Measurements from ENCODE around the gene KLRF2. TPM values are rescaled to one million over a fixed set of nuclear protein-coding genes. Genes with fewer than 3 reads are reported as not detected.

Gene KLRF2
- polyA plus RNA-seq, 5 donors = not detected

GRCh38 chr12:9883175-9883574 lies 1.9 kb downstream of the KLRF2 start:
- no peak for DNase-seq

DNA sequence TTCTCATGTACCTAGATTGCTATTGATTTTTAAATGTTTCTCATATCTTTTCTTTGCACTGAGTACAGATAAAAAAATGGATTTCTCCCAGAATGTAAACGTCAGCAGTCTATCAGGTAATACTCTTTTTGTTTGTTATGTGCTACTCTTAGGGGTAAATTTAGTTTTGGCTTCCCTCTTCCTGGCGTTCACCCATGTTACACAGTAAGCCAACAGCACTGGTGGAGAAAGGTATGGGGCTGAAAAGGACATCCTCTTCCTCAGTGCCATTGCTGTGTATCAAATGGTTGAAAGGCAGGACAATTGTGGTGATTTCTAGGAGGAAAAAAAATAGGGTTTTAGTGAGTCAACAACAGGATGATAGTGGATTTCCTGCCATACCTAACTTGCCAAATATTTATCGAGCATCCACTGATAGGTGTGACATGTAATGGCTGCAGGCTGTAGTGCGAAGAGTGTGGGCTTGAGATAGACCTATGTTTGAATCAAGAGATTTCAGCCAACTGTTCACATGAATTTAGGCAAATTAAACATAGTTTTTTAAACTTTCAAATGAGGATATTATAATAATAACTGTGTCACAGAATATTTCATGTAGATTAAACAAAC lies 7.5 kb downstream of the KLRF2 start:
- no peak for DNase-seq

DNA sequence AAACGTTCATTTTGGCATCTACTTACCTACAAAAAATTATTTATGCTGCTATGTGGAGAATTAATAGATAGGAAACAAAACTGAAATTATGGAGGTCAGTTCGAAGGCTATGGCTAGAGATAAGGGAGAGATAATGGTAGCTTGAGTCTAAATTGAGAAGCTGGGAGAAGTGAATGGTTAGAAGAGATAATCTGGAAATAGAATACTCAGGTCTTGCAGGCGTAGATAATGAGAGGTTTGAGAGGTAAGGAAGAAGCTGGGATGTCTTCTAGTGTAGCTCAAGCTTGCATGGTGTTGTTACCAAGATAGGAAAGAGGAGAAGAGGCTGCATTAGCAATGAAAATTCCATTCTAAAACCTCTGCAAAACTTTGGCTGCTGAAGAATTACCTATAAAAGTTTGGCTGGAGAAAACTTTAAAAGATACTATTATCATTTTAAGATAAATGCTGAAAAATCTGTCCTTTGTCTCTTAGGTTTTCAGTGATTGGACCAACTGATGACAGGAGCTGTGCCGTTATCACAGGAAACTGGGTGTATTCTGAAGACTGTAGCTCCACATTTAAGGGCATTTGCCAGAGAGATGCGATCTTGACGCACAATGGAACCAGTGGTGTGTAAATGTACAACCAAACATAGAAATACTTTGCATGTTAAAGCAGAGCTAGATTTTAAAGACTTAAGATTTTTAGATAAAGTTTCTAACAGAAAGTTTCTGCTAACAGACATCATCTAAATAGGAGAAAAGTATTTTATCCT lies 14.1 kb downstream of the KLRF2 start:
- DNase-seq = no peak

DNA sequence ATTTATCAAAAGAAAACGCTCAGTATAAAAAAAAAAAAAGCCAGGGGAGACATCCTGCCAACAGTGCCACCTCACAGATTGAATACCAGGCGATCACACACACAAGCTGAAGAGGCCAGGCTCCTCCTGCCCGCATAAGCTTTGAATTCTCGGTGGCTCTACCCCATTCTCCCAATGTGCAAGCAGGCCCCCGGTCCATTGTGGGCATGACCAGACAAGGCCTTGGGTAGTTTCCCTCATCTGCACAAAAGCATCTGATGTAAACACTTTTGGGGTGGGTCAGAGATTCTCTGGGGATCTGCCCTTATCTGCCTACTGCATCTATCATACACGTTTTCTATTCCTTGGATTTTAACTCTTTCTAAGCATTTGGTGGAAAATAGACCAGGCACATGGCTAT lies 16.2 kb downstream of the KLRF2 start:
- no peak for DNase-seq

DNA sequence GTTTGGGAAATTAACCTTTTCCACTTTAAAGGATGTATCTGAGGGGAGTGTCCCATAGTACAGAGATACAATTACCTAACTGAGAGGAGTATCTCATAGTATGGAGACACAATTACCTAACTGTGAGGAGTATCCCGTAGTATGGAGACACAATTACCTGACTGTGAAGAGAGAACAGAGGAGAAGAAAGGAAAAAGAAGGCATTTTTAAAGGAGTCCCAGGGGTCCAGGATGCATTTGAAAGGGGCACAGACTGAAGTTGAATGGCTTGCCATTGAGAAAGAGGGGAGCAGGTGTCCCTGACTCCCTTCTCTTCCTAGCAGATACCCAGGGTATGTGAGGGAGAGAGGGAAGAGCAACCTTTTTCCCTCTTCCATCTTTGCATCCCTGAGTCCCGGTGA lies 17.9 kb downstream of the KLRF2 start:
- no peak for DNase-seq

GRCh38 chr12:9900930-9901329 lies 19.6 kb downstream of the KLRF2 start:
- DNase-seq = no peak

DNA sequence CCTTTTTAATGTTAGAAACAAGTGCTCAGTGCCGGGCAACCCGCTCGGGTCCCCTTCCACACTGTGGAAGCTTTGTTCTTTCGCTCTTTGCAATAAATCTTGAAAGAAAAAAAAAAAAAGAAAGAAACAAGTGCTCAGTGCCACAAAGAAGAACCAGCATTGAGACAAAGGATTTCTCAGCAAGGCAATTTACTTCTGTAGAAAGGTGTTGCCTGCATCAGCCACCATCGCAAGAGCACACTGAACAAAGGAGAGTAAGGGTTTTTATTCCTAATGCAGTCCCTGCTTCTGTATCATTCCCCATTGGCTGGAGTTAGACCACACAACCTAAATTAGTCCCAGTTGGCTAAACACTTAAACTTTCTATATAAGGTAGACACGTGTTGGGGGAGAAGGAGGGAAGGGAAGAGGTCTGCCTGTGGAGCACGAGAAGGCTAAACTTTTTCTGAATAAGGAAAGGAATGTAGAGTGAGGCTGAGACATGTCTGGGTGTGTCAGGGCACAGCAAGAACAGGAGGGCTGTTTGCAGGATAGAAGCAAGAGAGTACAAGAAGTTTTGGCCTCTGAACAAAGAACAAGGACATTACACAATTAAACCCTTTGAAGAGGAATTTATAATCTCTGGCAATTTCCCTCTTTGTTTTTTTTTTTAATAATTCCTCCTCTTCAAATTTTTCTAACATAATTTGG lies 21.4 kb downstream of the KLRF2 start:
- no peak for DNase-seq

DNA sequence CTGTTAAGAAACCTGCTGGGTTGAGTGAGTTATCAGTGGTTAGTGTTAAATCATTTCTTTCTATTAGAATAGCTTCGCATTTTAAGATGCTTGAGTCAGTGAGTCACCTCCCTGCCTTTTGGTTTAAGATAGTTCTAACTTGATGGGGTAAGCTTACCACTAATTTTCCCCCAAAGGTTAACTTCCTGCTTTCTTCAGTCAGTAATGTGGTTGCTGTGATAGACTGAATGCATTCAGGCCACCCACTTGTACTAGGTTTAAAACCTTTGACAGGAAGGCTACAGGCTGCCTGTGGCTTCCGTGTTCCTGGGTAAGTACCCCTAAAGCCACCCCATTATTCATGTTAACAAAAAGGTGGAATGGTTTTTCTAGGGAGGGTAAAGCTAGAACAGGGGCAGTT lies 25.6 kb downstream of the KLRF2 start:
- DNase-seq = no peak

DNA sequence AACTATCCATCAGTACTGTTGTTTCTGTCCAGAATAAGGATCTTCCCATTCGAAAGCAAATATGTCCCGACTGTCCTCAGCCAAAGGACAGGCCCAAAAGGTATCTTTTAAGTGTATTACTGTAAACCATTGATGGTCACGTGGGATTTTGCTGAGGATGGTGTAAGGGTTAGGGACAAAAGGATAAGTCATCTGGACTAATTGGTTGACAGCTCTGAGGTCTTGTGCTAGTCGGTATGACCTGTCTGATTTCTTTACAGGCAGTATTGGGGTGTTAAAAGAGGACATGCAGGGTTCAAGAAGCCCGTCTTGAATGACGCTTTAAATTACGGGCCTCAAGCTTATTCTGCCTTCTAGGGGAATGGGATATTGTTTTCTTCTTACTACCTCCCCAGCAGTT lies 26.5 kb downstream of the KLRF2 start:
- no peak for DNase-seq

DNA sequence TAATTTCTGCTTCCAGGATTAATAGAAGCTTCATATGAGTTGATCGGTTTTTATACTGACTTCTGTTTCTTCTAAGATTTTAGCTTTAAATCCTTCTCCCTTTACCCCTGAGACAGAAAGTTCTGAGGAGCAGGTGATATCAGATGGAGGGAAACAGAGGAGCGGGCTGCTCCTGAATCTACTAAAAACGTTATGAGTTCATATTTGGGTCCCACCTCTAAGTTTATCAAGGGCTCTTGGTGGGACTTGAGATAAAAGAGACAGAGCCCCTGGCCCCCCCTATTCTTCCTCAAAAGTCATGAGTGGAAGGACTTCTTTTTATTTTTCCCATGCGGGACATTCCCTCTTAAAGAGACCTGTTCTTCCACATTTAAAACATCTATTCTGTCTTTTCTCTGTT lies 27.1 kb downstream of the KLRF2 start:
- DNase-seq = no peak

- no peak for DNase-seq
These were observed 28.4 kb downstream of the KLRF2 start for GRCh38 chr12:9909724-9910123.

- DNase-seq = no peak
These were observed 29.6 kb downstream of the KLRF2 start for GRCh38 chr12:9910716-9911421.

GRCh38 chr12:9911708-9912107 lies 30.4 kb downstream of the KLRF2 start:
- no peak for DNase-seq

DNA sequence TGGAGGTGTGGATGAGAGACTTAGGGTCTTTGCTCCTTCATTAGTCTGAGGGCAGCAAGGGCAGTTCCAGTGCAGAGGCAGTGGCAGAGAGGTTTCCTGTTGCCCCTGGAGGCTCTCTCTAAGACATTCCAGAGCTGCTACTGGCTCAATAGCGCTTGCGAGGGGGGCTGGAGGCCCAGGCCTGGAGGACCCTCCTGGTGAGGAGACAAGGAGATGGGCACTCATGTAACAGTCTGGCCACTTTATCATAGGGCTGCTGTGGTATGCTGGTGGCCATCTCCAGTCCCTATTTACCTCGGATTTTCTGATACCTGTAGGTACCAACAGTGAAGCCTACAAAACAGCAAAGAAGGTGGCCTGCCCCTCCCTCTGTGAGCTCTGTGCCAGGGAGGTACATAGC lies 38.2 kb downstream of the KLRF2 start:
- no peak for DNase-seq

- DNase-seq = no peak
These were observed 39.2 kb downstream of the KLRF2 start for GRCh38 chr12:9920451-9920850.

- no peak for DNase-seq
These were observed 41.1 kb downstream of the KLRF2 start for GRCh38 chr12:9922429-9922828.

- peak; percentile 9 to 33 for DNase-seq
These were observed 44.6 kb downstream of the KLRF2 start for GRCh38 chr12:9925705-9926393.

- DNase-seq = no peak
These were observed 45.6 kb downstream of the KLRF2 start for GRCh38 chr12:9926876-9927275.

GRCh38 chr12:9928607-9929006 lies 47.3 kb downstream of the KLRF2 start:
- no peak for DNase-seq

- DNase-seq = no peak
These were observed 50.0 kb downstream of the KLRF2 start for GRCh38 chr12:9931245-9931644.

DNA sequence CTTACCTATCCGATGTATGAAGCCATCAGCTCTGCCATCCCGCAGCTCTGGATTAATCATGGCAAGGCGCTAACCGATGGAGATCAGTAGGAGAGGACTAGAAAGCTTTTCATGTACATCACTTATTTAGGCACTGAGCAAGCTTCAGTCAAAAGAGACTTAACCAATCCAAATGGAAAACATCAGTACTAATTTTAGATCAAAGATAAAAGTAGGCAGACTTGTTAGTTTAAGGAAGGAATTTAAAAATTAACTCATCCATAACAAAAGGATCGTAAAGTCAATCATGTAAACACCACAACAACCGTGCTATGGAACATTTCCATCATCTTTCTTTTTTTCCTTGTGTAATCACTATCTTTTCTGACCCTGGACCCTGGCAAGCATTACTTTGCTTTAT lies 51.0 kb downstream of the KLRF2 start, which contains the start of gene CLEC2A:
TSS of gene CLEC2A (minus strand) at position 101 of the 400 bp plus-strand sequence. CDS start at position 60, 41 bp downstream.
- no peak for DNase-seq

- DNase-seq = no peak
These were observed 52.7 kb downstream of the KLRF2 start for GRCh38 chr12:9933958-9934357.

Measured in right lung (tissue), 5 donors.